Esophagus muscularis mucosa (tissue), 4 donors: ENCODE data around the gene PANX2. TPM values are rescaled to one million over a fixed set of nuclear protein-coding genes. Genes with fewer than 3 reads are reported as not detected.

ENCODE experiments used
- DNase-seq: peaks from one replicate; pipeline ENCODE4 v3.0.0-alpha.2; 2017; ENCODE audit errors: extremely low spot score
- H3K27ac ChIP-seq, 4 donors: fragments of 200-600 bp; sonication (generic); replicated peaks in 1 of 4; 1 replicate in 3 of 4; 2 replicates in 1 of 4; pipeline ENCODE4 v1.5.1; 2016 to 2019; ENCODE audit warnings: mild to moderate bottlenecking in 1 of 4
- H3K27me3 ChIP-seq, 4 donors: fragments of 200-600 bp; sonication (generic); one replicate each; pipeline versions ENCODE4 v1.5.1 to v1.6.0; 2016 to 2019
- H3K36me3 ChIP-seq, 4 donors: fragments of 200-600 bp; sonication (generic); one replicate each; pipeline ENCODE4 v1.5.1; 2016 to 2019
- H3K4me1 ChIP-seq, 4 donors: fragments of 200-600 bp; sonication (generic); one replicate each; pipeline ENCODE4 v1.5.1; 2016 to 2019
- H3K4me3 ChIP-seq, 4 donors: fragments of 200-600 bp; sonication (generic); 1 replicate in 2 of 4; 2 replicates in 2 of 4; pipeline ENCODE4 v1.5.1; 2016 to 2019; ENCODE audit warnings: mild to moderate bottlenecking in 4 of 4, moderate library complexity in 1 of 4
- H3K9me3 ChIP-seq, 4 donors: fragments of 200-600 bp; sonication (generic); 1 replicate in 3 of 4; 2 replicates in 1 of 4; pipeline ENCODE4 v1.5.1; 2016 to 2019
- EP300 ChIP-seq: sonication (generic); formaldehyde crosslinking; IDR thresholded peaks from one replicate; pipeline ENCODE4 v1.6.1; 2017; ENCODE audit warnings: antibody characterized with exemption
- POLR2A ChIP-seq: fragments of 450-650 bp; IDR thresholded peaks from one replicate; pipeline ENCODE4 v1.6.1; 2017; ENCODE audit warnings: antibody characterized with exemption, moderate library complexity, mild to moderate bottlenecking, low read depth
- POLR2AphosphoS5 ChIP-seq, 2 donors: sonication (generic); formaldehyde crosslinking; IDR thresholded peaks; one replicate each; pipeline ENCODE4 v1.6.1; 2017; ENCODE audit warnings: antibody characterized with exemption in 2 of 2
- WGBS: methylation state at CpG from one replicate; pipeline ENCODE4 v1.1.5; 2018; 5-methylcytosine and 5-hydroxymethylcytosine counted together
- intact Hi-C: fragments of 100-400 bp; cut with DNase I; formaldehyde crosslinking; loops from one replicate; pipeline ENCODE4 v1.15.1; 2023
- total RNA-seq, 4 donors: library from RNA; depleted of rRNA; stranded (reverse); fragments of >200 nt; gene quantifications; one replicate each; pipeline versions ENCODE4 v1.1.0 to v1.2.1, GENCODE V29; 2016
- TF ChIP-seq, protein P1 (sequence below), 3 experiments: fragments of 200-600 bp in 2 of 3; fragments of 450-650 bp in 1 of 3; sonication (generic) in 2 of 3; IDR thresholded peaks; one replicate each; pipeline ENCODE4 v1.5.1; 2017 to 2019; ENCODE audit warnings: antibody characterized with exemption in 3 of 3, mild to moderate bottlenecking in 2 of 3, moderate library complexity in 1 of 3

PANX2 gene
- total RNA-seq, 4 donors from 2014 or later: 0.33 to 1.0 (median 0.56) TPM

DNA sequence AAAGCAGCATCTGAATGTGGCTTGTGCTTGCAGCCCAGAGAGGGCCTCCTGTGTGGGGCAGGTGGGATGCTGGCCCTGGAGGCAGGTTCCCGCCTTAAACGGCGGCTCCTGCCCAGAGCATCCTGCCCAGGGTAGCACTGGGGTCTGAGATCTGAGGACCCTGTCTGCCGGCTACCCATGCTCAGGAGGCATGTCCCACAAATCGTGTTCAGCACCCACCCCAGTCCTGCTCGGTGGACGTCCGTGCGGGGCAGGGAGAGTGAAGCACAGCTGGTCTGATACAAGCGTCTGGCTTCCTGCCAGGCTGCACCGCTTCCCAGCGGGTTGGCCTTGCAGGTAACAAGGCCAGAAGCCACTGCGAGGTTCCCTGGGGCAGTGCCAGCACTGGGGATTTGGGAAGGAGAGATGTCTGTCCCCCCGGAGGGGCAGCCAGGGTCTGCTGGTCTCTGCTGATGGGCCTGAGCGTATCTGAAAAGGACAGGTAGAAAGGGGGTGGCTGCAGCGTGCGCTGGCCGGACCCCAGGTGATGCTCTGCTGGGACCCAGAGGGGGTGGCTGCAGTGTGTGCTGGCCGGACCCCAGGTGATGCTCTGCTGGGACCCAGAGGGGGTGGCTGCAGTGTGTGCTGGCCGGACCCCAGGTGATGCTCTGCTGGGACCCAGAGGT lies 18.8 kb downstream of the PANX2 start:
- TF ChIP-seq POLR2A (no peak), POLR2AphosphoS5 (IDR thresholded peaks at IDR 0.05) (no peak), EP300 (no peak)
- TF ChIP-seq, protein P1, sequence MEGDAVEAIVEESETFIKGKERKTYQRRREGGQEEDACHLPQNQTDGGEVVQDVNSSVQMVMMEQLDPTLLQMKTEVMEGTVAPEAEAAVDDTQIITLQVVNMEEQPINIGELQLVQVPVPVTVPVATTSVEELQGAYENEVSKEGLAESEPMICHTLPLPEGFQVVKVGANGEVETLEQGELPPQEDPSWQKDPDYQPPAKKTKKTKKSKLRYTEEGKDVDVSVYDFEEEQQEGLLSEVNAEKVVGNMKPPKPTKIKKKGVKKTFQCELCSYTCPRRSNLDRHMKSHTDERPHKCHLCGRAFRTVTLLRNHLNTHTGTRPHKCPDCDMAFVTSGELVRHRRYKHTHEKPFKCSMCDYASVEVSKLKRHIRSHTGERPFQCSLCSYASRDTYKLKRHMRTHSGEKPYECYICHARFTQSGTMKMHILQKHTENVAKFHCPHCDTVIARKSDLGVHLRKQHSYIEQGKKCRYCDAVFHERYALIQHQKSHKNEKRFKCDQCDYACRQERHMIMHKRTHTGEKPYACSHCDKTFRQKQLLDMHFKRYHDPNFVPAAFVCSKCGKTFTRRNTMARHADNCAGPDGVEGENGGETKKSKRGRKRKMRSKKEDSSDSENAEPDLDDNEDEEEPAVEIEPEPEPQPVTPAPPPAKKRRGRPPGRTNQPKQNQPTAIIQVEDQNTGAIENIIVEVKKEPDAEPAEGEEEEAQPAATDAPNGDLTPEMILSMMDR (IDR thresholded peaks at IDR 0.05): no peak
- Histone ChIP-seq H3K27ac (peak overlapping the region; percentile 68 to 79 (median 76)), H3K36me3 (peaks cover 2 to 18% (median 14%) of the 10 kb centered on the region in 4 donors), H3K9me3 (no peaks in the 10 kb centered on the region), H3K27me3 (no peaks in the 10 kb centered on the region), H3K4me3 (peak overlapping the region in 2 of 4 donors; percentile 51 to 61), H3K4me1 (peaks cover 43 to 76% (median 62%) of the 10 kb centered on the region in 4 donors)
- DNase-seq: no peak
- WGBS: 69% methylated on average over 16 of the region's 20 CpGs
- intact Hi-C loops: no loop called here

DNA sequence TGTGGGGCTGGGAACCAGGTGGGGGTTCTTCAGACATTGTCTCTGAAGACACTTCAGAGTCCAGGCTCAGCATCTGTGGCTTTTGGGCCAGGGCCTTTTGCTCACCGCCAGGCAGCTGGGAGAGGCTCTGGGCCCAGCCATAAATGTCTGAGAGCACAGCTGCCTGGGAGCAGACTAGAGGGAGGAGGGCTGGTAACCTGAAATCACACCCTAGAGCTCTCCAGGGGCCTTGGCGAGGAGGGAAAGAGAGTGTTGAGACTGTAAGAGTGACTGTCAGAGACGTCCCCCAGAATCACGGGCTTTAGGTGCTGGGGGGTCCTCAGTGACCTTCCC lies 19.3 kb downstream of the PANX2 start:
- intact Hi-C loops: no loop called here
- Histone ChIP-seq H3K4me3 (peak overlapping the region; percentile 42 to 61 (median 52)), H3K27ac (peak overlapping the region; percentile 68 to 79 (median 76)), H3K4me1 (peaks cover 39 to 71% (median 57%) of the 10 kb centered on the region in 4 donors), H3K27me3 (no peaks in the 10 kb centered on the region), H3K36me3 (peaks cover 5 to 23% (median 19%) of the 10 kb centered on the region in 4 donors), H3K9me3 (no peaks in the 10 kb centered on the region)
- DNase-seq: no peak
- 18% methylated on average over 4 of the region's 4 CpGs for WGBS
- TF ChIP-seq POLR2AphosphoS5 (IDR thresholded peaks at IDR 0.05) (no peak), EP300 (no peak), POLR2A (no peak)
- TF ChIP-seq, protein P1 (IDR thresholded peaks at IDR 0.05): no peak

DNA sequence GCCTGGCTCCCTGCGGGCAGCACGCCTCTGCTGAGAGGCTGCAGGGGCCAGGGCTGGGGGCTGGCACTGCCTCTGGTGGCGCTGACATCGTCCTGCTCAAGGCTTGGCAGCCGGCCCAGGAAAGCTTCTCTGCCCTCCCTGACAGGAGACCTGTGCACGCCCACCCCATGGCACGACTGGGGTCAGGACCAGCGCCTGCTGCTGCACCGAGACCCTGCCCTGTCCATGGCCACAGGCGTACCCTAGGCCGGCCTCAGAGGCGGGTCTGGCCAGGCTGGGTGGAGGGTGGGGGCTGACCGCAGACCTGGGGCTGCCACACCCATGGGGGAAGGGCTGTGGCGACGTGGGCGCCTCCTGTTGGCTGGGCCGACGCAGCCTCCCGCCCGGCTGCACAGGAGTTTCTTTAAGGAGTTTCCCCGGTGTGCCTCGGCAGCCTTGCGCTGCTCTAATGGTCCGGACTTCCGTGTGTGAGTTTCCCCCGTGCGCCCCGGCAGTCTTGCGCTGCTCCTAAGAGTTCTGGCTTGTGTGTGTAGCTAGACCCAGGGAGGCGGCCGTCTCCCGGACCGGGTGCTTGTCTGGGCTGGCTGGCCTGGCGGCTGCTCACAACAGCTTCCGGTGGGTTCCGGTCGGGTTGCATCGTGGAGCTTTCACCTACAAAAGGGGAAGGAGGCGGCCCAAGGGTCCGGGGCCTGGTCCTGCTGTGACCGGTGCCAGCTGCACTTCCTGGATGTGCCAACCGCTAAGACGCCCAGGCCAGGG lies 19.8 kb downstream of the PANX2 start:
- DNase-seq: peak; percentile 93
- H3K4me1 ChIP-seq: peaks cover 34 to 66% (median 52%) of the 10 kb centered on the region in 4 donors
- H3K4me3 ChIP-seq: peak overlapping the region; percentile 42 to 61 (median 52)
- intact Hi-C loops: no loop called here
- H3K9me3 ChIP-seq: no peaks in the 10 kb centered on the region
- H3K27me3 ChIP-seq: no peaks in the 10 kb centered on the region
- TF ChIP-seq POLR2A: no peak
- TF ChIP-seq EP300: no peak
- TF ChIP-seq, protein P1 (IDR thresholded peaks at IDR 0.05): peak; percentile 29 to 45 (median 42)
- peak; percentile 52 to 74 for TF ChIP-seq POLR2AphosphoS5 (IDR thresholded peaks at IDR 0.05)
- peaks cover 5 to 28% (median 25%) of the 10 kb centered on the region in 4 donors for H3K36me3 ChIP-seq
- peak overlapping the region; percentile 68 to 79 (median 76) for H3K27ac ChIP-seq
- whole genome bisulfite sequencing: 24% methylated on average over 19 of the region's 43 CpGs

DNA sequence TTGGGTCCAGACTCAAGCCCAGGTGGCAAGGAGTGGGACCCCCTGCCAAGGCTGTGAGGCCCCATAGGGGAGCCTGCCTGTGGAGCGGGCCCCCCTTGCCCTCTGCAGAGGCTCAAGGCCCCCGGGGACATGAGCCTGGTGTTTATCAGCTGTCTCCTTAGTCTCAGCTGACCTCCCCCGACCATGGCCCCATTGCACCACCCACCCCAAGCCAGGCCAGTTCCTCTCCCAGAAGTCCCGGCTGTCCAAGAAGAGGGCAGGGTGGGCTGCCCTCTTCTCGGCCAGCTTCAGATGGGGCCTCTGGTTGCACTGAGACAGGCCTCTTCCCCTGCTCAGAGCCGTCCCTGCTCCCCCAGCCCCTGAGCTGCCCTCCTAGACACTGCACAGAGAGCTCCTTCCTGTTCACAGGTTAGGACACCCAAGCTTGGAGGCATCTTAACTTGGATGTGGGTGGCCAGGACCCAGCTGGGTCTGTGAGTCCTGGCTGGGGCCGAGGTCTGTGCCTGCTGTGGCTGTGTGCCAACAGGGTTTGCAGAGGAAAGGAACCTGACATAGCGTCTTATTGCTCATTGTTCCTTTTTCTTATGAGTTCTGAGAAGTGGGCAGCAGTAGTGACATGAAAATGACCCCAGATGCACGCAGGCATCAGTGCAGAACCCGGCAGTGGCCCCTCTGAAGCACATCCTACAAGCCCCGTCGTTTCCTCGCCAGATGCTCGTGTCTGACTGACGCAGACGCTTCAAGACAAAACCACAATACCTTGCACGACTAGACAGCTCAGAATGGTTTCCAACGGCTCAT lies 20.6 kb downstream of the PANX2 start:
- peaks cover 5 to 35% (median 31%) of the 10 kb centered on the region in 4 donors for H3K36me3 ChIP-seq
- DNase-seq: no peak
- peak overlapping the region; percentile 42 to 61 (median 52) for H3K4me3 ChIP-seq
- TF ChIP-seq POLR2A (no peak), EP300 (no peak), POLR2AphosphoS5 (IDR thresholded peaks at IDR 0.05) (no peak)
- TF ChIP-seq, protein P1 (IDR thresholded peaks at IDR 0.05): no peak
- H3K27ac ChIP-seq: peak overlapping the region; percentile 68 to 79 (median 76)
- no peaks in the 10 kb centered on the region for H3K27me3 ChIP-seq
- intact Hi-C loops: no loop called here
- 67% methylated on average over 17 of the region's 18 CpGs for WGBS
- H3K9me3 ChIP-seq: no peaks in the 10 kb centered on the region
- H3K4me1 ChIP-seq: peaks cover 34 to 64% (median 50%) of the 10 kb centered on the region in 4 donors
